Smooth muscle cell (in vitro differentiated cells): Measurements from ENCODE around the gene DMXL1. TPM values are rescaled to one million over a fixed set of nuclear protein-coding genes. Genes with fewer than 3 reads are reported as not detected.

ENCODE experiments used
- DNase-seq: peaks from one replicate; lab custom pipeline; 2025; ENCODE audit not compliant: unreplicated experiment; lab: John Stamatoyannopoulos, UW
- H2AFZ ChIP-seq: fragments of 200-600 bp; sonication (generic); 2 replicates; pipeline ENCODE4 v1.6.0; 2016; ENCODE audit warnings: antibody characterized with exemption, low read depth, mild to moderate bottlenecking
- H3F3A ChIP-seq: fragments of 200-600 bp; sonication (generic); 2 replicates; pipeline ENCODE4 v1.6.0; 2017; ENCODE audit warnings: antibody characterized with exemption, low read depth
- H3K27ac ChIP-seq: fragments of 200-600 bp; sonication (generic); 2 replicates; pipeline ENCODE4 v1.5.1; 2016; ENCODE audit warnings: low read depth, mild to moderate bottlenecking
- H3K27me3 ChIP-seq: fragments of 200-600 bp; sonication (generic); 2 replicates; pipeline ENCODE4 v1.6.1; 2016; ENCODE audit warnings: low read depth, mild to moderate bottlenecking
- H3K36me3 ChIP-seq: fragments of 200-600 bp; sonication (generic); 2 replicates; pipeline ENCODE4 v1.5.1; 2016; ENCODE audit warnings: low read depth
- H3K4me1 ChIP-seq: fragments of 200-600 bp; sonication (generic); 2 replicates; pipeline ENCODE4 v1.5.1; 2016; ENCODE audit warnings: low read depth
- H3K4me2 ChIP-seq: fragments of 200-600 bp; sonication (generic); 2 replicates; pipeline ENCODE4 v1.6.0; 2016; ENCODE audit warnings: mild to moderate bottlenecking
- H3K4me3 ChIP-seq: fragments of 200-600 bp; sonication (generic); 2 replicates; pipeline ENCODE4 v1.5.1; 2016; ENCODE audit warnings: mild to moderate bottlenecking
- H3K79me2 ChIP-seq: fragments of 200-600 bp; sonication (generic); 2 replicates; pipeline ENCODE4 v1.6.0; 2016; ENCODE audit warnings: low read depth, mild to moderate bottlenecking
- H3K9ac ChIP-seq: fragments of 200-600 bp; sonication (generic); 2 replicates; pipeline ENCODE4 v1.6.0; 2016; ENCODE audit warnings: low read depth
- H3K9me3 ChIP-seq: fragments of 200-600 bp; sonication (generic); replicated peaks from 2 replicates; pipeline ENCODE4 v1.5.1; 2016; ENCODE audit warnings: low read depth
- H4K20me1 ChIP-seq: fragments of 200-600 bp; sonication (generic); 2 replicates; pipeline ENCODE4 v1.6.0; 2016; ENCODE audit warnings: low read depth
- CTCF ChIP-seq: fragments of 200-600 bp; sonication (generic); IDR thresholded peaks from 2 replicates; pipeline ENCODE4 v1.5.1; 2017; ENCODE audit warnings: borderline replicate concordance, mild to moderate bottlenecking, antibody characterized with exemption; ENCODE audit not compliant: insufficient read depth, poor library complexity, severe bottlenecking
- WGBS: methylation state at CpG from one replicate; pipeline ENCODE4 v1.1.7; 2016; ENCODE audit warnings: low lambda C conversion rate; 5-methylcytosine and 5-hydroxymethylcytosine counted together
- polyA plus RNA-seq: library from polyadenylated mRNA; unstranded; fragments of >200 nt; fragmentation: Nextera tagmentation; extraction: Ambion mirVana; gene quantifications from 2 replicates; pipeline ENCODE4 v1.2.1, GENCODE V29; 2016
- total RNA-seq: library from RNA; depleted of rRNA; stranded (reverse); fragments of >200 nt; gene quantifications from 2 replicates; pipeline ENCODE4 v1.2.3, GENCODE V29; 2014

The DMXL1 gene
- total and polyA plus RNA-seq, 2 experiments from 2014 or later: 9.6 to 76.0 TPM

GRCh38 chr5:119076080-119076479, 5.2 kb downstream of the DMXL1 start:
- peaks cover 32% of the 10 kb centered on the region for H4K20me1 ChIP-seq
- H3K4me1 ChIP-seq: peaks cover 25% of the 10 kb centered on the region
- TF ChIP-seq CTCF: no peak
- H3K36me3 ChIP-seq: no peaks in the 10 kb centered on the region
- H2AFZ ChIP-seq: no peak overlapping the region
- H3K27ac ChIP-seq: no peak overlapping the region
- no peak overlapping the region for H3K4me2 ChIP-seq
- H3K79me2 ChIP-seq: peaks cover 81% of the 10 kb centered on the region
- H3F3A ChIP-seq: peaks cover 6% of the 10 kb centered on the region
- H3K27me3 ChIP-seq: no peaks in the 10 kb centered on the region
- H3K9ac ChIP-seq: no peak overlapping the region
- no peak for DNase-seq
- no peaks in the 10 kb centered on the region for H3K9me3 ChIP-seq
- WGBS: 73% methylated on average over 1 of the region's 1 CpG
- no peak overlapping the region for H3K4me3 ChIP-seq

- no peak for DNase-seq
- Histone ChIP-seq H2AFZ (no peak overlapping the region), H4K20me1 (peaks cover 32% of the 10 kb centered on the region), H3K9ac (no peak overlapping the region), H3K4me2 (no peak overlapping the region), H3K27me3 (no peaks in the 10 kb centered on the region), H3K4me3 (no peak overlapping the region), H3K27ac (no peak overlapping the region), H3K36me3 (no peaks in the 10 kb centered on the region), H3F3A (peaks cover 6% of the 10 kb centered on the region), H3K4me1 (peaks cover 17% of the 10 kb centered on the region), H3K79me2 (peaks cover 82% of the 10 kb centered on the region), H3K9me3 (no peaks in the 10 kb centered on the region)
- no peak for TF ChIP-seq CTCF
- WGBS: 96% methylated on average over 5 of the region's 5 CpGs
These were observed 6.6 kb downstream of the DMXL1 start for GRCh38 chr5:119077444-119077843.

GRCh38 chr5:119078071-119078846, 7.4 kb downstream of the DMXL1 start:
- Histone ChIP-seq H3K4me2 (peak overlapping the region; percentile 78), H4K20me1 (peaks cover 36% of the 10 kb centered on the region), H3K4me3 (no peak overlapping the region), H3K27me3 (no peaks in the 10 kb centered on the region), H3K9me3 (no peaks in the 10 kb centered on the region), H2AFZ (no peak overlapping the region), H3K9ac (no peak overlapping the region), H3K79me2 (peaks cover 81% of the 10 kb centered on the region), H3K4me1 (peaks cover 17% of the 10 kb centered on the region), H3K36me3 (no peaks in the 10 kb centered on the region), H3K27ac (peak overlapping the region; percentile 75), H3F3A (peaks cover 6% of the 10 kb centered on the region)
- no peak for TF ChIP-seq CTCF
- no peak for DNase-seq
- WGBS: 92% methylated on average over 1 of the region's 1 CpG

- no peak for DNase-seq
- Histone ChIP-seq H3K4me2 (peak overlapping the region; percentile 78), H3F3A (peaks cover 6% of the 10 kb centered on the region), H3K36me3 (no peaks in the 10 kb centered on the region), H3K9ac (no peak overlapping the region), H3K79me2 (peaks cover 80% of the 10 kb centered on the region), H3K4me1 (peaks cover 17% of the 10 kb centered on the region), H3K27me3 (no peaks in the 10 kb centered on the region), H3K9me3 (no peaks in the 10 kb centered on the region), H2AFZ (no peak overlapping the region), H3K4me3 (no peak overlapping the region), H3K27ac (peak overlapping the region; percentile 75), H4K20me1 (peaks cover 39% of the 10 kb centered on the region)
- no peak for TF ChIP-seq CTCF
- WGBS: 53% methylated on average over 1 of the region's 1 CpG
These were observed 8.0 kb downstream of the DMXL1 start for GRCh38 chr5:119078861-119079260.
